GM19328 (cell line): ENCODE data around the gene SLC35F2.
"Not testable (repeated sequence)": the region's sequence is repeated elsewhere in the genome, so short reads cannot be mapped to it uniquely, and the experiment has no call there.

Experiments
- ATAC-seq: cut with Tn5 transposase; IDR thresholded peaks from one replicate; pipeline ENCODE4 v1.9.1; 2021; ENCODE audit warnings: mild to moderate bottlenecking, moderate library complexity; ENCODE audit not compliant: unreplicated experiment

The SLC35F2 gene

DNA sequence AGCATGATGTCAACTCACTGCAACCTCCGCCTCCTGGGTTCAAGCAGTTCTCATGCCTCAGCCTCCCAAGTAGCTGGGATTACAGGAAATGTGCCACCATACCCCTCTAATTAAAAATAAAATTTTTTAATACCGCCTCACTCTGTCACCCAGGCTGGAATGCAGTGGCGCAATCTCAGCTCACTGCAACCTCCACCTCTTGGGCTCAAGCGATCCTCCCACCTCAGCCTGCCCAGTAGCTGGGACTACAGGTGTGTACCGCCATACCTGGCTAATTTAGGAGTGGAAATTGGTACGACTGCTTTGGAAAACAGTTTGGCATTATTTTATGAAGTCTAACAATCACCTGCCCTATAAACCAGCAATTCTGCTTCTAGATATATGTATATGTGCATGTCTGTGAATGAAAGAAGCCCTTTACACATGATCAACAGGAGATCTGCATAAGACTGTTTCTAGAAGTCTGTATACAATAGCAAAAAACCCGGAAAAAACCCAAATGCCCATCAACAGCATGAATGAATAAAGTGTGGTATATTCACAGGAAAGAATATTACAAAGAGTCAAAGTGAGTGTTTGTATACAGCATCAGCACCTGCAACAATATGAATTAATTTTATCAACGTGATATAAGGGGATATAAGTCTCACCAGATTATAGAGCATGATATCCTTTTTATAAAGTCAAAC, 16.0 kb downstream of the SLC35F2 start:
- no peak for ATAC-seq

- ATAC-seq: no peak
These were observed 18.5 kb downstream of the SLC35F2 start for GRCh38 chr11:107840129-107840484.

GRCh38 chr11:107836851-107837250, 21.7 kb downstream of the SLC35F2 start:
- ATAC-seq: no peak

DNA sequence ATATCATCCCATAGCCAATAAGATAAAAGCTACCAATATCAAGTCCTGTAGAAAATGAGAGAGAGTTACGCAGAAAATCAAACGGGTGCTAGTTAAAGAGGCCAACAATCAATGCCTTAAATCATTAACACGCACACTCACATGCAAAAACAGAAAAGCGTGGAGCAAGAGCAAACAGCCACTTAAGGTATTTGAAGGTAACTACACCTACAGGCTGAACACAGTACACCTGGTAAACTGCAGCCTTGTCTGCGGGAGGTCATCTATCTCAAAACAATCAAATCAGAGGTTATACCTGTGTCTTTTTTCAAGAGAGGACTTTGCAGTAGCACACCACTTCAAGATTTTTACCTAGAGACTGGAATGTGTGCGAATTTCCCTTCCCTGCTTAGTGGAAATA, 23.6 kb downstream of the SLC35F2 start:
- no peak for ATAC-seq

GRCh38 chr11:107833926-107834325, 24.7 kb downstream of the SLC35F2 start:
- not testable (repeated sequence) for ATAC-seq

GRCh38 chr11:107830915-107831540, 27.6 kb downstream of the SLC35F2 start:
- ATAC-seq: no peak

GRCh38 chr11:107827041-107827440, 31.5 kb downstream of the SLC35F2 start:
- no peak for ATAC-seq

GRCh38 chr11:107825875-107826274, 32.7 kb downstream of the SLC35F2 start:
- no peak for ATAC-seq

GRCh38 chr11:107824668-107825369, 33.8 kb downstream of the SLC35F2 start:
- no peak for ATAC-seq

- ATAC-seq: no peak
These were observed 37.2 kb downstream of the SLC35F2 start for GRCh38 chr11:107821199-107821927.

GRCh38 chr11:107819361-107820014, 39.1 kb downstream of the SLC35F2 start:
- ATAC-seq: no peak

GRCh38 chr11:107818491-107818890, 40.1 kb downstream of the SLC35F2 start:
- no peak for ATAC-seq

DNA sequence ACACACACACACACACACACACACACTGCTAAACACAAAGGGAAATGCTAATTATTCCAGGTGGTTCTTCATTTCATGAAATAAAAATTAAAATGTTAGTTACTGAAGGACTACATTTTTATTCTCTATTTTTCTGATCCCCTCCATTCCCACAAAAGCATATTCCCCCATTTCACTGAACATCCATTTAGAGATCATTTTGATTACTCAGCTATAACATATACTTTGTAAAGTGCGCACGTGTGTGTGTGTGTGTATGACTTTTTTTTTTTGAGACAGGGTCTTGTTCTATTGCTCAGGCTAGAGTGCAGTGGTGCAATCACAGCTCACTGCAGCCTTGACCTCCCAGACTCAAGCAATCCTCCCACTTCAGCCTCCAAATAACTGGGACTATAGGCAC, 42.6 kb downstream of the SLC35F2 start:
- no peak for ATAC-seq

DNA sequence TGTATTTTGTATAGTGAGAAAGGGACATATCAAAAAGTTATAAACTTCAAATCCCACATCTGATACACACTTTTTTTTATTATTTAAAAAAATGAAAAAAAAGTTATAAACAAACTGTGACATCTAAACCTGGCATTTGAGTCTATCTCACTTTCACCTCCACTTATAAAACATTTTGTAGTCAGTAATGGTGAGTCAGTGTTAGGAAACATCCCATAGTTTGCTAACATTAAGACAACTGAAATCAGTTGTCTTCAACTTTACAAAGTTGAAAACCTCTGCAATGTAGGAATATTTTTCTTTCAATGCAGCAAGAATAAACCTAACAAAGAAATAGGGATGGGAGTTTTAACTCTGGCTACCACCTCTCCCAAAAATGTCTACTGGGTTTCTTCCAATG, 47.7 kb downstream of the SLC35F2 start:
- ATAC-seq: no peak

GRCh38 chr11:107808521-107808920, 50.1 kb downstream of the SLC35F2 start:
- ATAC-seq: no peak

- no peak for ATAC-seq
These were observed 53.6 kb downstream of the SLC35F2 start for GRCh38 chr11:107804971-107805370.

DNA sequence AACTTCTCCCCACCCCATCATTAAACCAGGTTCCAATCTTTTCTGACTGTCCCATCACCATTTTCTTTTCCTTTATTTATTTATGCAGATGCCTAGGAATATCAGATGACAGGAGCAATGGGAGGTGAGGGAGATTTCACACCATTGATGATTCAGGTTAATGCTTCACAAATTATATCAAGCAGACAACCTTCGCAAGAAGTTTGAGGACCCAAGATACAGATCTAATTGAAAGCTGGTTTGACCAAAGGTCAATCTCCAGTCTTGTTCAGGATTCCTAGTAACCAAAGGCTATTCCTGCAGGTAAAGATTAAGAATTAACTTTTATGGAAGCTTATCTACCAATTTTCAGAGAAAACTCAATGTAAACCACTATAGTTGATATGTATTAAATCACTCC, 54.4 kb downstream of the SLC35F2 start:
- no peak for ATAC-seq

DNA sequence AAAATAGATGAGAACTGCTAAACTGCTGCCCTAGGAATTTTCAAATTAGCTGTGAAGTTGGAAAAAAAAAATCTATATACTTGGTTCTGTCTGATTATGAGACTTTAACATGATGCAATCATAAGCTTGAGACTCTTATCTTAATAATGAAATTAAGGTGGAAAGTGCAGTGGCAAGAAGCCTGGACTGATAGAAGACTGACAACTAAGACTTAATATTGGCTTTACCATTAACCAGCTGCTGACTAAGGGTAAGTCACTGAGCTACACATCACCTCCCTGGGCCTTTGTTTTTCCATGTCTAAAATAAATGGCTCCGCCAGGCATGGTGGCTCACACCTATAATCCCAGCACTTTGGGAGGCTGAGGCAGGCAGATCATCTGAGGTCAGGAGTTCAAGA, 56.9 kb downstream of the SLC35F2 start:
- ATAC-seq: no peak

GRCh38 chr11:107799218-107799859, 59.2 kb downstream of the SLC35F2 start:
- no peak for ATAC-seq

DNA sequence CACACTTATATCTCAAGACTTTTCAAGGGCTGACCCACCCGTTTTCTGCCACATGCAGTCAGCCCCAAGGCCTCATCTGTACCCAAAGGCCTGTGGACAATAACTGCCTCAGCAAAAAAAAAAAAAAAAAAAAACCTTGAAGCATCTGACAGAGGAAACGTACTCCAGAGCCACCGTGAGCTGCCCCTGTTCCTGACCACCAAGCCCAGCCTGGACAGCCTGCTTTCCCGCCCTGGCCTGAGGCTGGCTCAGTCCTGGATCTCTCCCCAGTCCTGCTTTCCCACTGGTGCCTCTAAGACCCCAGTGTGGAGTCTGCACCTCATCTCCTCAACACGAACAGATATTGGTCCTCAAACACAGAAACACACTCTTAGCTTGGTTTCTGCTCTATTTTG, 66.5 kb downstream of the SLC35F2 start:
- ATAC-seq: no peak
